ENCODE measurements around the gene COL18A1.

DNA sequence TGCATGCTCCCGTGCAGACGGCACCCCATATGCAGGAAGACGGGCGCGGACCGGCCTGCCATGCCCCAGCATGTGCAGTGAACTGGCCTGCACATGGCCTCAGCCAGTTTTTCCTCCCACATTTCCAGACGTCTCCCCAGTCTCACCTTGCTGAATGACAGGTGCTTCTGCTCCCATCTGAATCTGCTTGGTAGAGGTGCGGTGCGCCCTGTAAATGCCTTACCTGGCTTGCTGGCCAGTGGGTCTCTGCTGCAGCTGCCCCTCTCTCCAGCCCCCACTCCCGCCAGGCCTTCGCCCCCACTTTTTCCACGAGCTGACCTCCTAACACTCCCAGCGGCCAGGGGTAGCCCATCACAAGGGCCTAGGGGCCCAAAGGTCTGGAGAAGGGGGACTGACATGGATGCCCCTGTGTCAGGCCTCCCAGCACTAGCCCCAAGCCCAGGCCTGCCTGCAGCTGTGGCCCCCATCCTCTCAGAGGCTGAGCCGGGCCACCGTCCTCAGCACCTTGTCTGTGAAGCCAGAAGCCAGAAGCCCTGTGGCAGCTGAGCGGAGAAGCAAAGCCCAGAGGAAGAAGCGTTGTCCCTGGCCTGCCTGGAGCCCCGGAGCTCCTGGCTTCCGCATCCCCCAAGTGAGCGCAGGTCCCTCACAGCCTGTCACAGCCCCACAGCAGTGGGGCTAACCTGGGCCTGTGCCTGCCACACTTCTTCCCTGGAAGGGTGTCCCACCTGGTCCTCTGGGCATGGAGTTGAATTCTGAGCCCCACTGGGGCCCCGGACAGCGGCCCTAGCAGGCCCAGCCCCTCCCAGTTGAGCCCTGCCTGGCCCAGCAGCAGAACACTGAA, 140.9 kb downstream of the COL18A1 start:
- TF ChIP-seq CTCF (conservative IDR thresholded peaks at IDR 0.05; ENCODE audit: low read length): no peak
- no peak for TF ChIP-seq EZH2phosphoT487 (IDR thresholded peaks at IDR 0.05; ENCODE audit: borderline replicate concordance)

Data from Loucy (cell line).